GM06990 (cell line): ENCODE data around the gene TLCD2.

Source experiments
- DNase-seq: peaks from one replicate; pipeline ENCODE4 v3.0.0-alpha.2; 2011; ENCODE audit not compliant: insufficient read length; ENCODE audit errors: extremely low read depth
- H3K27me3 ChIP-seq: replicated peaks from 2 replicates; pipeline ENCODE4 v1.6.0; 2011; ENCODE audit warnings: low read length; ENCODE audit not compliant: control insufficient read depth, insufficient read depth
- H3K36me3 ChIP-seq: 2 replicates; pipeline ENCODE4 v1.5.1; 2011; ENCODE audit warnings: low read length; ENCODE audit not compliant: control insufficient read depth, insufficient read depth
- H3K4me3 ChIP-seq: replicated peaks from 2 replicates; pipeline ENCODE4 v1.5.1; 2011; ENCODE audit warnings: low read depth, mild to moderate bottlenecking, control low read depth, low read length
- TF ChIP-seq, protein P1 (sequence below): IDR thresholded peaks from 2 replicates; pipeline ENCODE4 v1.5.1; 2011; ENCODE audit warnings: low read length, control low read depth, mild to moderate bottlenecking, inconsistent platforms; ENCODE audit not compliant: insufficient read depth, poor library complexity, severe bottlenecking

Gene TLCD2

DNA sequence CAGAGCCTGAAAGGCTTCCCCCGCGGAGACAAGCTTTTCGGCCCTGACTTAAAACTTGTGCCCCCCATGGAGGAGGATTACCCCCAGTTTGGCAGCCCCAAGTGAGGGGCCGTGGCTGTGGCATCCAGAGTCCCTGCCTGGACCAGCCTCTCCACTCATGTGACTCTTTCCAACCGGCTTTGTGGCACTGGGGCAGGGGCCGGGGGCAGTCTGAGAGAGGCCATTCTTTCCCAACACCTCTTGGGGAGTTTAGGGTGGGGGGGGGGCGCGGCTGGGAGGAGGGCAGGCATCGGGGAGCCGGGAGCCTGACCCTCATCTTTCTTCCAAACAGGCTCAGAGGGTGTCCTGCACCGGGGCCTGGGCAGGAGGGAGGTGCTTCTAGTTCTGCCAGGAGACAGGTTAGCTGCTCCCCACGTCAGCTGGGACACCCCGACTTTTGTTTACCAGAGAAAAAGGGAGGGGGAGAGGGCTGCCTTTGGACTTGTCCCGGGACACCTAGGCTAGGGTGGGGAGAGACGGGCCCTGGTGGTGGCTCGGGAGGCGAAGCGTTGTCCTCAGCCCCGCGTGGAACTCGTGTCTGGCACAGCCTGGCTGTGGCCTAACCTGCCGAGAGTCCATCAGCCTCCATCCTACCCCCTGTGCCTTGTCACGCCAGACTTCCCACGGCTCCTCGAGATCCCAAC lies 44.4 kb upstream of the TLCD2 start:
- no peak overlapping the region for H3K4me3 ChIP-seq
- TF ChIP-seq, protein P1, sequence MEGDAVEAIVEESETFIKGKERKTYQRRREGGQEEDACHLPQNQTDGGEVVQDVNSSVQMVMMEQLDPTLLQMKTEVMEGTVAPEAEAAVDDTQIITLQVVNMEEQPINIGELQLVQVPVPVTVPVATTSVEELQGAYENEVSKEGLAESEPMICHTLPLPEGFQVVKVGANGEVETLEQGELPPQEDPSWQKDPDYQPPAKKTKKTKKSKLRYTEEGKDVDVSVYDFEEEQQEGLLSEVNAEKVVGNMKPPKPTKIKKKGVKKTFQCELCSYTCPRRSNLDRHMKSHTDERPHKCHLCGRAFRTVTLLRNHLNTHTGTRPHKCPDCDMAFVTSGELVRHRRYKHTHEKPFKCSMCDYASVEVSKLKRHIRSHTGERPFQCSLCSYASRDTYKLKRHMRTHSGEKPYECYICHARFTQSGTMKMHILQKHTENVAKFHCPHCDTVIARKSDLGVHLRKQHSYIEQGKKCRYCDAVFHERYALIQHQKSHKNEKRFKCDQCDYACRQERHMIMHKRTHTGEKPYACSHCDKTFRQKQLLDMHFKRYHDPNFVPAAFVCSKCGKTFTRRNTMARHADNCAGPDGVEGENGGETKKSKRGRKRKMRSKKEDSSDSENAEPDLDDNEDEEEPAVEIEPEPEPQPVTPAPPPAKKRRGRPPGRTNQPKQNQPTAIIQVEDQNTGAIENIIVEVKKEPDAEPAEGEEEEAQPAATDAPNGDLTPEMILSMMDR = no peak
- no peaks in the 10 kb centered on the region for H3K27me3 ChIP-seq
- H3K36me3 ChIP-seq = no peaks in the 10 kb centered on the region
- DNase-seq = no peak

DNA sequence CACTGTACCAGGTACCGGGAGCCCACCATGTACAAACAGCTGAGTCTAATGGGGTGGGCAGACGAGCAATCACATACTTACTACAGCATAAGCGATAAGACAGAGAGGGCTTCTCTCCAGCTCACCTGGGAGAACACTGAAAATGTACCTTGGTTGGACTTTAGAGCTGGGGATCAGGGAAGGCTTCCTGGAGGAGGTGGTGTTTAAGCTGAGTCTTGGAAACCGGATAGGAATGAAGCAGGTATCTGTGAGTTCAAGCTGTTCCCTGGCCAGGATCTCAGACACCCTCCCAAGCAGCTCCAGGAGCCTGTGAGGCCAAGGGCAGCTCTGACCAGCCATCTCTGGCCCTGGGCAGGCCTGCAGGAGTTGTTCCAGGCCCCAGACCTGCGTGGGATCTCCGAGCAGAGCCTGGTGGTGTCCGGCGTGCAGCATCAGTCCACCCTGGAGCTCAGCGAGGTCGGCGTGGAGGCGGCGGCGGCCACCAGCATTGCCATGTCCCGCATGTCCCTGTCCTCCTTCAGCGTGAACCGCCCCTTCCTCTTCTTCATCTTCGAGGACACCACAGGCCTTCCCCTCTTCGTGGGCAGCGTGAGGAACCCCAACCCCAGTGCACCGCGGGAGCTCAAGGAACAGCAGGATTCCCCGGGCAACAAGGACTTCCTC lies 43.7 kb upstream of the TLCD2 start:
- Histone ChIP-seq H3K36me3 (no peaks in the 10 kb centered on the region), H3K27me3 (no peaks in the 10 kb centered on the region), H3K4me3 (no peak overlapping the region)
- no peak for DNase-seq
- TF ChIP-seq, protein P1 = no peak

- DNase-seq = no peak
- H3K36me3 ChIP-seq = no peaks in the 10 kb centered on the region
- H3K27me3 ChIP-seq = no peaks in the 10 kb centered on the region
- TF ChIP-seq, protein P1 = no peak
- H3K4me3 ChIP-seq = no peak overlapping the region; the same call in 1 of the 2 replicates
Measured at GRCh38 chr17:1752425-1753262, 42.5 kb upstream of the TLCD2 start.

DNA sequence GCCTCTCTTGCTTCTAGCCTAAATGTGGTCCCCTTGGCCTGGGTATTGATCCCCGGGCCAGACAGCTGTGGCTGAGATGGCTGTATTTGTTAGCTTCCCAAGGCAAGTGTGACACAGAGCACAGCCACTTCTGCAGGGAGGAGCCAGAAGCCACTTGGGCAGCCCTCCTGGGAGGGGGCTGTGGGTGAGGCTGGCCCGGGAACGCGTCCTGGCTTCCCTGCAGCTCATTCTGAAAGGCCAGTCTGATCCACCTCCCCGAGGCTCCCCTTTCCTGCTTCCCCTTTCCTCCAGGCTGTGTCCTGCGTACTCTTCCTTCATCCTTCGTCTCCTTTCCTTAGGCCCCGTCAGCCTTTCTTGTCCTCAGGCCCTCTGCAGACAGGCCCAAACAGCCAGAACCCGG lies 40.5 kb upstream of the TLCD2 start:
- no peaks in the 10 kb centered on the region for H3K27me3 ChIP-seq
- no peaks in the 10 kb centered on the region for H3K36me3 ChIP-seq
- H3K4me3 ChIP-seq = no peak overlapping the region
- DNase-seq = no peak
- TF ChIP-seq, protein P1 = no peak

- TF ChIP-seq, protein P1 = no peak
- Histone ChIP-seq H3K27me3 (no peaks in the 10 kb centered on the region), H3K4me3 (no peak overlapping the region), H3K36me3 (no peaks in the 10 kb centered on the region)
- DNase-seq = no peak
Measured at GRCh38 chr17:1746975-1747543, 36.9 kb upstream of the TLCD2 start.
